NCI-H1694 treated with DMSO at 0.1 percent for 48 hours (cell line): ENCODE data around the gene KDM8.
"Not testable (repeated sequence)": the region's sequence is repeated elsewhere in the genome, so short reads cannot be mapped to it uniquely, and the experiment has no call there.

Experiments
- DNase-seq: peaks from one replicate; lab custom pipeline; 2025; lab: John Stamatoyannopoulos, UW

The KDM8 gene

DNA sequence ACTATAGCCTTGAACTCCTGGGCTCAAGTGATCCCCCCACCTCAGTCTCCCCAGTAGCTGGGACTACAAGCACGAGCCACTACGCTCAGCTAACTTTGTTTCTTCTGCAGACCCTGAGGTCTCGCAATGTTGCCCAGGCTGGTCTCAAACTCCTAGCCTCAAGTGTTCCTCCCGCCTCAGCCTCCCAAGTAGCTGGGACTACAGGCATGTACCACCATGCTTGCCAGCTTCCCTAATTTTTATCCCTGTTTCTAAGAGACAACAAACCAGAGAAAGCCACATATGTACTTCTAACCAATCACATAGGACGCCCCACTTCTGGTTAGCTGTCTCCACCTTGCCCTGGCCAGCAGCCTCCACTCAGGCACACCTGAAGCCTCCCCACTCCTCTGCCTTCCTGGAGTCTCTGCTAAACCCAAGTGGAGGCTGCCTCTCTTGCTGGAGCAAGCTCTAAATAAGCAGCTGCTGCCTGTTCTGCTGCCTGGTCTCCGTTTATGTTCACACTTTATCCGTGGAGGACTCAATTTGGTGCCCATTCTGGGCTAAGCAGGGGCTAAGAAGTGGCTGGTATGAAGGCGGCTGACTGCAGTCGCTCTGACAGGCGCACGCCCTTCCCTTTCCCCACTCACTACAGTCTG, 40.5 kb downstream of the KDM8 start:
- DNase-seq: no peak

DNA sequence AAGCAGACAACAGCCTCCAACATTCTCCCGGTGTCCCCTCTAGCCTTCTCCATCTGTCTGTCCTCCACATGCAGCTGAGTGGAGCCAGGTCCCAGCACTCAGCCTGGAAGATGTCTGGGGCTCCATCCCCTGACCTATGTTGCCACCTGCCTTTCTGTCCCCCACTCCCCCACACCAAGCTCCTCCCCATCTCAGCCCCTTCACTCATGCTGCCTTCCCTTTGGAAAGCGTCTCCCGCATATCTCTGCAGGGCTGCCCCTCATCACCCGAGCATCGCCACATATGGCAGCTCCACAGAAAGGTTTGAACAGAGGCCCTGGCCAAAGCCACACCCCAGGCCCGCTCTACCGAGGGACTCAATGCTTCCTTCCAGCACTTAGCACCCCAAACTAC, 41.0 kb downstream of the KDM8 start:
- DNase-seq: no peak

DNA sequence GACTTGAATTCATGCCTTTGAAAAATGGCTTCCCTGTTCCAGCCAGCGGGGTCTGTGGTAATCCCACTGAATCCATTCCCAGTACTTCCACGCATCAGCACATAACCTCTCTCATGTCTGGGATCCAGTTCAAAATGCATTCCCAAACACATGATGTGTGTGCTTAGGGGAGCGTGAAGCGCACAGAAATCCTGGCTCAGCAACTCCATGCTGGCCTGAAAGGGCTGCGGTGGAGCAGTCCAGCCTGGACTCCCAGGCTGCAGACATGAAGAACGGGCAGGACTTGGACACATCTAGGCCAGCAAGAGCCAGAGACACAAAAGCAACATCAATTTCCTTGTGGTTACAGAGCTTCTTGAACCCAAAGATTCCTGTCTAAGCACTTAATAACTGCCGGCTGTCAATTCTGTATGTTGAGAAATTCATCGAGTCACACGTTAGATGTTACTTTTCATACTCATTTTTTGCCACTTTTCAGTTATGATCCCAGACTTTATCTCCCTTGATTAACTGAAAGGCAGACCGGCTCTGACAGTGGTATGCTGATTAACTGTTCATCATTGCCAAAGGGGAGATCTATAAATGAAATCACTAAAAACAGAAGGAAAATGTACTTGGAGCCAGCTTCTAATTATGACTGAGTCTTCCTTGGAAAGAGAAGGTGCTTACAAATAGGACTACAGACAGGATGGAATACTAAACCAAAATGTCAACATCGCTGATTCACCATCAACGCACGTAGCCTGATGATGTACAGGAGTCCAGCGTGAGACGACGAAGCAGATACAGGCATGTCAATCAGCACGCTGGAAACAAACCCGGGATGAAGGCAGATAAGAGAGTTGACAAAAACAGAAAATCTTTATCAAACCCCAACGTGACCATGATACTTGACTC, 42.2 kb downstream of the KDM8 start:
- DNase-seq: no peak

DNA sequence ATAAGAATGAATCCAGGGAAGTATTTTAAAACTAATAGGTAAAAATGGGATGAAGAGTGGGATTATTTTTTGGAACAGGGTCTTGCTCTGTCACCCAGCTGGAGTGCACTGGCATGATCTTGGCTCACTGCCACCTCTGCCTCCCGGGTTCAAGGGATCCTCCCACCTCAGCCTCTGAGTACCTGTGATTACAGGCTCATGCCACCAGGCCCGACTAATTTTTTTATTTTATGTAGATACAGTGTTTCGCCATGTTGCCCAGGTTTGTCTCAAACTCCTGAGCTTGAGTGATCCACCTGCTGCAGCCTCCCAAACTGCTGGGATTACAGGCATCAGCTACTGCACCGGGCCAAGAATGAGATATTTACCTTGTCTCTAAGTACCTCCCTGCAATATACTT, 43.1 kb downstream of the KDM8 start:
- no peak for DNase-seq

DNA sequence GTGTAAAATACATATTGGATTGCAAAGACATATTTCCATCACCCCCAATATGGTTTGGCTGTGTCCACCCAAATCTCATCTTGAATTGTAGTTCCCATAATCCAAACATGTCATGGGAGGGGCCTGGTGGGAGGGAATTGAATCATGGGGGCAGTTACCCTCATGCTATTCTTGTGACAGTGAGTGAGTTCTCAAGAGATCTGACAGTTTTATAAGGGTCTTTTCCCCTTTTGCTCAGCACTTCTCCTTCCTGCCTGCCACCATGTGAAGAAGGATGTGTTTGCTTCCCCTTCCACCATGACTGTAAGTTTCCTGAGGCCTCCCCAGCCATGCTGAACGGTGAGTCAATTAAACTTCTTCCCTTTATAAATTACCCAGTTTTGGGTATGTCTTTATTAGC, 43.8 kb downstream of the KDM8 start:
- not testable (repeated sequence) for DNase-seq

DNA sequence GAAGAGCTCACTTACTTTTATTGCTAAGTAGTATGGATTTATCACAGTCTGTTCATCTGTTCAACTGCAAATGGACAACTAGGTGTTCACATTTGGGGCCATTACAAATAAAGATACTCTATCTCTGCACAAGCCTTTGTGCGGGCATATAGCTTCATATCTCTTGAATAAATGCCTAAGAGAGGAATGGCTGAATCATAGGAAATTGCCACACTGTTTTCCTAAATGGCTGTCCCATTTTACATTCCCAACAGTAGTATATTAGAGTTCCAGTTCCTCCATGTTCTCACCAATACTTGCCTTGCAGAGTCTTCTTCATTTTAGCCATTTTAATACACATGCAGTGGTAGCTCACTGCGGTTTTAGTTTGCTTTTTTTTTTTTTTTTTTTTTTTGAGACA, 44.7 kb downstream of the KDM8 start:
- no peak for DNase-seq

DNA sequence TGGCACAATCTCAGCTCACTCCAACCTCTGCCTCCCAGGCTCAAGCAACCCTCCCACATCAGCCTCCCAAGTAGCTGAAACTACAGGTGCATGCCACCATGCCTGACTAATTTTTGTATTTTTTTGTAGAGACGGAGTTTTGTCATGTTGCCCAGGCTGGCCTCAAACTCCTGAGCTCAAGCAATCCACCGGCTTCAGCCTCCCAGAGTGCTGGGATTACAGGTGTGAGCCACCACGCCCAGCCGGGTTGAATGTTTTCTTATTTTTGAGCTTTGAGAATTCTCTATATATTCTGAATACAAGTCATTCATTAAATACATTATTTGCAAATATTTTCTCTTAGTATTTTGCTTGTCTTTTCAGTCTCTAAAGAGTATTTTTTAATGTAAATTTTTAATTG, 45.6 kb downstream of the KDM8 start:
- not testable (repeated sequence) for DNase-seq

DNA sequence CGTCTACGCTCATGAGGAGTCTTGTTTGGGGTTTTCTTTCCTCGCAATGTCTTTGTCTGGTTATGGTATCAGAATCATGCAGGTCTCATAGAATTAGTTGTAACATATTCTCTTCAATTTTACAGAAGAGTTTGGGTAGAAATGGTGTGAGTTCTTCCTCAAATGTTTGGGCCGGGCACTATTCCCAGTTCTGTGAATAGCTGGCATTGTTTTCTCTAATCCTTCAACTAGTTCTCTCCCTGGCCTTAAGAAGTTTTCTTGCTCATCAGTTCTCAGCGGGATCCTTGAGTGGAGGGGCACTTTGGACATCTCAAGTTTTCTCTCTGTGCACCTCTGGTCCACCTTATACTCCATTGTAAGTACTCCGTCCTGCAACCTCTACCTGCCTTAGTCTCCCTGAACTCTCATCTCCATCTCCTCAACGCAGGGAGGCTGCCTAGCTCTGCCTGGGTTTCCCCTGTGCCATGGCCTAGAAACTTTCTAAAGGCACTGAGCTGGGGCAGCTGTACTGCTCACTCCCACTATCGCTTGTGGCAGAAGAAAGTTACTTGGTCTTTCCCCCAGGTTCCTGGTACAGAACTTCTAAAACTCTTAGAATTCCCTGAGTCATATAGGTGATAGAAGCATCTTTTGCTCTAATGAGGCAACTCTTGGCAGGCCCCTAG, 48.3 kb downstream of the KDM8 start:
- no peak for DNase-seq

DNA sequence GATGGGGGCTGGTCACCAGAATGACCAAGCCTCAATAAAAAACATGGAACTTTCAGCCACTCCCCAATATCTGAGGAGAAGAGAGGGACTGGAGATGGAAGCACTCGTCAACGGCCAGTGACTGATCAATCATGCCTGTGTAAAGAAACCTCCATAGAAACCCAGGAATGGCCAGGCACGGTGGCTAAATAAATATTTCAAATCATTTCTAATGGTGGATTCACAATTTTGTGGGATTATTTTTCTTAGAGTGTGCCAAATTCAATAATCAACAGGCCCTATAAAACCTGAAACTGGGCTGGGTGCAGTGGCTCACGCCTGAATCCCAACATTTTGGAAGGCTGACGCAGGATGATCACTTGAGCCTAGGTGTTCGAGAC, 48.9 kb downstream of the KDM8 start:
- DNase-seq: no peak

DNA sequence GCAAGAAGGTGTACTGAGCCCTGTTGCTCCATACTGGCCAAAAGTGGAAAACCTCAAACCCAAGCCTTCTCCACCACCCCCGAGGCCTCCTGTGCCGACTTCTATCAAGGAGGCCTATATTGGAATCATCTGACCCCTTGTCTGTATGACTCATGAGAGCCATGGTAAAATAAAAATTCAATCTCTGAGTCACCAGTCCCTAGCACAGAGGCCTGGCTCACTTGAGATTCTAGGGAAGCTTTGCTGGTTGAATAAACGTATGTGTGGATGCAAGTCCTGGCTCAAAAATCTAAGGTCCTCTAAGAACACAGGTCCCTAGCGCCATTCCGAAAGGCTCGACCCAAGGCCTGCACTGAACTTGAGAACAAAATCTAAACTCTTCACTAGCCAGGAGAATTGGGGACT, 50.2 kb downstream of the KDM8 start:
- DNase-seq: no peak

DNA sequence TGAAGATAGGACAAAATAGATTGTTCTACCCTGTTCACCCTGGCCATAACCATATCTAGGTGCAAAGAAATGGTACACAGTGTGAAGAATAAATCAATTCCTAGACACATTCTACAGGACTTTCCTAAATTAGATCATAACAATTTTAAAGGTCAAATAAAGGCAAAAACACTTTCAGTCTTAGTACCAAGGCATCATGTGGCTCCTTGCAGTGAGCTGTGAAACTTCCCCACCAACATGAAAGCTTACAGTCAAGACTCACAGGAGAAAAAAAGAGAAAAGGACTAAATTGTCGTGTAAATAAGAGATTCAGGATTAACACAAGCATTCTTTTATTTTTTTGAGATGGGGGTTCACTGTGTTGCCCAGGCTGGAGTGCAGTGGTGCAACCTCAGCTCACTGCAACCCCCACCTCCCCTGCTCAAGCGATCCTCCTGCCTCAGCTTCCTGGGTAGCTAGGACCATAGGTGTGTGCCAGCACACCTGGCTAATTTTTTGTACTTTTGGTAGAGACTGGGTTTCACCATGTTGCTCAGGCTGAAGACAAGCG, 51.0 kb downstream of the KDM8 start:
- no peak for DNase-seq

DNA sequence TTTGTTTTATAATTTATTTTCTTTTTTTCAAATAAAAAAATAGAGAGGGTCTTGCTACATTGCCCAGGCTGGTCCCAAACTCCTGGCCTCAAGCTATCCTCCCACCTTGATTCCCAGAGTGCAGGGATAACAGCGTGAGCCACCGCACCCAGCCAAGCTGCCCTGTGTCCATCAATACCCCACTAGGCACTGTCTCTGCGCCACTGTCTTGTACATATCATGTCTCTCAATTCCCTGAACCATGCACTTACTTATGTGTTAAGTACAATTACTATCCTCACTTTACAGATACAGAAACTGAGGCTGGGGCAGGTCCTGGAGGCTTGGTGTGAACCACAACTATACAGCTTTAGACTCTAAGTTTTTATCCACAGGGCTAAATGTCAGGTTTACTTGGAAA, 53.5 kb downstream of the KDM8 start:
- DNase-seq: no peak

DNA sequence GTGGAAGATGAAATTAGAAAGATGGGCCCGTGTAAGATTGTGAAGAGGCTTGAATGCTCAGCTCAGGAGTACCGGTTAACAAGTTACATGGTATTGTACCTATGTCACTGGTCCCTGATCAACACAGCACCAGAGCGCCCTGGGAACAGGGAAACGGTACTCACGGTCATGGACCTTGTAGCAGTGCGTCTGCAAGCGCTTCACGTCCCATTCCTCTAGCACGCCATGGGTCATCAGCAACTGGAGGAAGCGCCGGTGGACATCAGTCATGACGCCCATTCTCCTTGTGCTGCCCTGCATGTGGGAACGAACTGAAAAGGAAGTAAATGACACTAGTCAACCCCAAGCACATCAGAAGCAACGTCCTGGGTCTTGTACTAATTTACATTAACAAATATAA, 53.9 kb downstream of the KDM8 start:
- no peak for DNase-seq

DNA sequence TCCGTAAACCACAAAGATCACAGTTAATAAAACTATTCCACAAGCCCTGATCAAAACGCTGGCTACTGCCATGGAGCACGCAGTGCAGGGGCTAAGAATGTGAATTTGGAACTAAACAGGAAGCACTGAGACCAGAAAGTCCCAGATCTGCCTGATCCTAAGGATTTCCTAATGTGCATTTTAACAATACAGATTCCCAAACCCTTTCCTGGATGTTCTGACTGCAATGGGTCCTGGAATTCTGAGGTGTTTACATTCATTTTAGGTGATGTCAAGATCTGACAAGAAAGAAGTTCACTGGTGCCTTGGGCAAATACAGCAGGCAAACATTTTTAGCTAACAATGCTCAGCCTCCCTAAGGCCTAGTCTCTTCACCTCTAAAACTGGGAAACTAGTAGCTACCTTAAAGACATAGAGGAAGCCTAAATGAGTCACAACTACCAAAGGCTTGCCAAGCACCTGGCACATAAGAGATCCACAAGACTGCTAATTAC, 55.0 kb downstream of the KDM8 start:
- no peak for DNase-seq

DNA sequence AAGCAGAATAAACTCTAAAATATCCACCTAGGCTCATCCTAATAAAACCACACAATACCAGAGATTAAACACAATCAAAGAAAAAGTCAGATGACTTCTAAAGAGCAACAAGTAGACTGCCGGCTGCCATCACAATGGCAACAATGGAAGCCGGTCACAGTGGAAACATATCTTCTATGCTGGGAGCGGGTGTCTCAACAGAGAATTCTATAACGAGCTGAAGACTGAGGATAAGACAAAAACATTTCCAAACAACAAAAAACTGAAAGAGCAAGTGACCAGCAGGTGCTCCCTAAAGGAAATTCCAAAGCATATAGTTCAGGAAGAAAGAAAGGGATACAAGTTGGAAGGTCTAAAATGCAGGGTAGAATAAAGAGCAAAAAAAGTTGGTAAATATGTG, 56.4 kb downstream of the KDM8 start:
- no peak for DNase-seq

DNA sequence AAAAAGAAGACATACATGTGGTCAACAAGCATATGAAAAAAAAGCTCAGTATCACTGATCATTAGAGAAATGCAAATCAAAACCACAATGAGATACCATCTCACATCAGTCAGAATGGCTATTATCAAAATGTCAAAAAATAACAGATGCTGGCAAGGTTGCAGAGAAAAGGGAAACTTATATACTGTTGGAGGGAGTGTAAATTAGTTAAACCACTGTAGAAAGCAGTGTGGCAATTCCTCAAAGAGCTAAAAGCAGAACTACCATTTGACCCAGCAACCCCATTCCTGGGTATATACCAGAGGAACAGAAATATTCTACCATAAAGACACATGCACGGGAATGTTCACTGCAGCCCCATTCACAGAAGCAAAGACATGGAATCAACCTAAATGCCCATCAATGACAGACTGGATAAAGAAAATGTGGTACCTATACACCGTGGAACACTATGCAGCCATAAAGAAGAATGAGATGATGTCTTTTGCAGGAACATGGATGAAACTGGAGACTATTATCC, 59.6 kb downstream of the KDM8 start:
- not testable (repeated sequence) for DNase-seq

DNA sequence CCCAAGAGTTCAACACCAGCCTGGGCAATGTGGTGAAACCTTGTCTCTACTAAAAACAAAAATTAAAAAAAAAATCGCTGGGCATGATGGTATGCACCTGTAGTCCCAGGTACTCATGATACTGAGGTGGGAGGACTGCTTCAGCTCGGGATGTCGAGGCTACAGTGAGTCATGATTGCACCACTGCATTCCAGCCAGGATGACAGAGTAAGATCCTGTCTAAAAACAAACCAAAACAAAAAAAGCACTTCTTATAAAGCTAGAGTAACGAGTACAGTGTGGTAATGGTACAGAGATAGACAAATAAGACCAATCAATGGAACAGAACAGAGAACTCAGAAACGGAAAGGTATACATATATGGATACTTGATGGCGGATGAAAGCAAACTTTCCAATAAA, 60.8 kb downstream of the KDM8 start:
- no peak for DNase-seq

DNA sequence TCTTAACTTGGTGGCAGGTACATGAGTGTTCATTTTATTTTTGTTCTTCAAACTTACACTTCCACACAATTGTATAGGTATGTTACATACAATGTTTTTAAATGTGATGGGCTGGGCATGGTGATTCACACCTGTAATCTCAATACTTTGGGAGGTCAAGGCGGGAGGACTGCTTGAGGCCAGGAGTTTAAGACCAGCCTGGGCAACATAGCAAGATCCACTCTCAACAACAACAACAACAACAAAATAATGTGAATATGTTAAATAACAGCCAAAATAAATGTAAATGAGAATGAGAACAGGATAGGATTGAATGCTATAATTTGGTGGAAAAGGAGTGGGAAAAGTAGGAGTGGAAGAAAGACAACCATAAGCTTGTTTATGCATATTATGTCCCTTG, 62.7 kb downstream of the KDM8 start:
- DNase-seq: no peak

DNA sequence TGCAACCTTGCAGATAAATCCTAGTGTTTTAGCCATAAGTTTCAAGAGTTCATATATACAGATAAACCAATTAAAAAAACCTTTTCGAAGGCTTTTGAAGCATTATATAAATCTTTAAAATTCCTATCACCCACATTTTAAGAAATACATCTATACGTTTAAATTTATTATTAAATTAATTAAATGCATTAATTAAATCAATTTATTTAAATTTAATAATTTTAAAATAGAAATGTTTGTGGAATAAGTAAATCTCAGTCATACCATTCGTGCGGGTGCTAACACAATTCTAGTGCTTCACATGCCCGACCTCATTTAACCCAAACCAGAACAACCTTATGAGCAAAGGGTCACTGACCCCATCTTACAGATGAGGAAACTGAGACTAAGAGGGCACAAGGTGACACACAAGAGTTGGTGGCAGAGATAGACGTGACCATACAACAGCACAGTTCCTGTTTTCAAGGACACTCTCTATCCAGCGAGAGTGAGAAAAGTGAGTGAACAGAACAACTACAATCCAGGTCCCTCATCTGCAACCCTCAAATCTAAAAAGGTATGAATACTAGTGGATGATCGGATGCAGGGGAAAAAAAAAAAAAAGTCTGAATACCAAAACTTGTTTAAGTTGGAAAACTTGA, 63.8 kb downstream of the KDM8 start:
- DNase-seq: no peak

DNA sequence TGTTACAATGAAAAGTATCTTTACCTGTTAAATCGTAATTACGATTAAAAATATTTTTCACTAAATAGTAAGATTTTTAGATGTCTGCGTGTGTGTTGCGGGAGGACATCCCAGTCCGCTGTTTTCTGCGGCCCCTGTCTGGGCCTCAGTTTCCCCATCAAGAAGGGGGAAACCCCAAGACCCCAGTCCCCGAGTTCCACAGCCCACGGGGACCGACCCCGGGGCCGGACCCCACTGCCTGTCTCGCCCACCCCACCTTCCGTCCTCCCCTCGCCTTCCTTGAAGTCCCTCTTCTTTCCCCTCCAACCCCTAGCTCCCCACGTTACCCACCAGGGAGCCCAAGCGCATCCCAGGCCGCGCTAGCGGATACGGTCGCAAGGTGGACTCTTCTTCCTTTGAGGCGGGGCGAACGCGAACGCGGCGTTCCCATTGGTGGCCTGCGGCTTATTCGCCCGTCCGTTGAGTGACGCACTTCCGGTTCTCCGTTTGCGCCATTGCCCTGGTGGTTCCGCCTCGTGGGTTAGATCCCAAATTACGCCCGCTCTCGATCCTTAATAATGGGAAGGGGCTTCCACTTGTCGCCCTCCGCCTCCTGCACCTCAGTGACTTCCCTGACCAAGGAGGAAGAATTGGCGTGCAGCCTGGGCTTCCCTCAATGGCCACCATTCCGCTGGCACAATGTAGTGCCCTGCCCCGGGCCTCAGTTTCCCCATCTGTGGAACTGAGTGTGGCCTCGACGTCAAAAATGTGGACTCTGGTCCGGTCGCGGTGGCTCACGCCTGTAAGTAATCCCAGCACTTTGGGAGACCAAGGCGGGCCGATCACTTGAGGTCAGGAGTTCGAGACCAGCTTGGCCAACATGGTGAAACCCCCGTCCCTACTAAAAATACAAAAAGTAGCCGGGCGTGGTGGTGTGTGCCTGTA, 65.3 kb downstream of the KDM8 start, which contains the start of gene NSMCE1:
Gene NSMCE1 (minus strand): TSS at position 397 of the 924 bp plus-strand sequence. CDS start 11,202 bp downstream, outside the sequence.
- DNase-seq: peak; percentile 81
